Astrocyte (in vitro differentiated cells and primary cell): ENCODE data around the gene RABL3.

Experiments used
- EZH2 ChIP-seq: IDR thresholded peaks from 2 replicates; pipeline ENCODE4 v1.6.1; 2012; ENCODE audit warnings: mild to moderate bottlenecking, low read length, inconsistent platforms; ENCODE audit not compliant: insufficient read depth
- TF ChIP-seq, protein P1 (sequence below): IDR thresholded peaks from 2 replicates; pipeline ENCODE4 v1.5.1; 2011; ENCODE audit warnings: low read depth, mild to moderate bottlenecking, inconsistent platforms, low read length, moderate library complexity; ENCODE audit not compliant: insufficient read depth

DNA sequence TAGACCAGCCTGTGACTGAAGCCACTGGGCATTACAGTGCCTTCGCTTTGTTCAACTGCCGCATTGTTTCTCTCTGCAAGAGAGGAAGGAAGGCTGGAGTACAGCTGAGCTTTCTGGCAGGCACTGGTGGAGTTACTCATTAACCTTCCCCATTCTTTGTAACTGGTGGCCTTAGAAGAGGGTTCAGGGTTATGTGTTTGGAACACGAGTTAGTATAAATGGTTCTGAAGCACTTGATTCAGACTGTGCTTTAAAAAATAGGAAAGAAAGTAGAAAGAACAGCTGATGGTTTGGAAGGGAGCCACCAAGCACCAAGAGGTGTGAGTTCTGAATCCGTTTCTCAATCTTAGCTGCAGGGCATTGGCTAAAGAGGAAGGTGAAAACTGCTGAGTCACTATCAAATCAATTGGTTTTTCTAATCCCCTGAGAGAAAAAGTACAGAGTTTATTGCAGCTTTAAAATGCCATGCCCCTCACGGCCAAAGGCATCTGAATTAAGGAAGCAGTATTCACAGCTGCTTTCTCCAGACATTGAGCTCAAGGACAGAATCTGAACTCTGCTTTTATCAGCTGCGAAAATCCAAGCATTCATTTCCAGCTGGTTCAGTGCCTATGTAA is 63.9 kb downstream of the RABL3 start:
- TF ChIP-seq EZH2: no peak
- TF ChIP-seq, protein P1, sequence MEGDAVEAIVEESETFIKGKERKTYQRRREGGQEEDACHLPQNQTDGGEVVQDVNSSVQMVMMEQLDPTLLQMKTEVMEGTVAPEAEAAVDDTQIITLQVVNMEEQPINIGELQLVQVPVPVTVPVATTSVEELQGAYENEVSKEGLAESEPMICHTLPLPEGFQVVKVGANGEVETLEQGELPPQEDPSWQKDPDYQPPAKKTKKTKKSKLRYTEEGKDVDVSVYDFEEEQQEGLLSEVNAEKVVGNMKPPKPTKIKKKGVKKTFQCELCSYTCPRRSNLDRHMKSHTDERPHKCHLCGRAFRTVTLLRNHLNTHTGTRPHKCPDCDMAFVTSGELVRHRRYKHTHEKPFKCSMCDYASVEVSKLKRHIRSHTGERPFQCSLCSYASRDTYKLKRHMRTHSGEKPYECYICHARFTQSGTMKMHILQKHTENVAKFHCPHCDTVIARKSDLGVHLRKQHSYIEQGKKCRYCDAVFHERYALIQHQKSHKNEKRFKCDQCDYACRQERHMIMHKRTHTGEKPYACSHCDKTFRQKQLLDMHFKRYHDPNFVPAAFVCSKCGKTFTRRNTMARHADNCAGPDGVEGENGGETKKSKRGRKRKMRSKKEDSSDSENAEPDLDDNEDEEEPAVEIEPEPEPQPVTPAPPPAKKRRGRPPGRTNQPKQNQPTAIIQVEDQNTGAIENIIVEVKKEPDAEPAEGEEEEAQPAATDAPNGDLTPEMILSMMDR: no peak
